ENCODE results near the gene CFL1. TPM values are rescaled to one million over a fixed set of nuclear protein-coding genes. Genes with fewer than 3 reads are reported as not detected.

CFL1 gene
- total and polyA plus RNA-seq, 2 of the 8 experiments (the other 6 are each of a cell fraction or from before 2014, with no cell fraction given): 1,252 to 1,365 TPM

DNA sequence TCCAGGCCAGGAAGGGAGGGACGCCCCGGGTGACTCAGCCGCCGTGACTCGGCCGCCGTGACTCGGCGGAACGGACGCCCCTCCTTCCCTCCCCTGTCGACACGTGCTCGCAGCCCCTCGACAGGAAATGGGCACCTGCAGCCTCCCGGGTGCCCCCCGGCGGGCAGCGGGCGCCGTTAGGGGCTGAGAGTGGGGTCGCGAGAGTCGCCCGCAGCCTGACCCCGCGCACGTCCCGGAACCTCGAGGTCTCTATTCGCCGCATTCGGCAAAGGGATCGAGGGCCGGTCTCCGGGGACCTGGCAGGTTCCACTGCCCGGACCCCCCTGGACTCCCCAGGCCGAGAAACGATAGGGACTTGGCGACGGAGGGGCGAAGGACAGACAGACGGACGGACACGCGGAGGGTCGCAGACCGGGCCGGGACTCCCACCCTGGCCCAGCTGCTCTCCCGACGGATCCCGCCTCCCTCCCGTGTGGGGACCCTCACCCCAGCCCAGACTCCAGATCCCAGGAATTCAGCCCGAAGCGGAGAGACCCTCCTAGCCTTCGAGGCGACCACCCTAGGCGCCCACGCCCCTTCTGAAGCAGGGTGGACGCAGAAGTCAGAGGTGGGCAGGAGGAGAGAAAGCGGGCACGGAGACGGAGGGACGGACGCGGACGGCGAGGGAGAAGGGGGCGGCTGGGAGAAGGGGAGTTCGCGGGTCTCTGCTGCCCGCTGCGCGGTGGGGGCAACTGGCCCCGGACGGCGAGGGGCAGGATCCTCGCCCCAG lies 41.6 kb upstream of the CFL1 start (continued):
- TF ChIP-seq, protein P1, sequence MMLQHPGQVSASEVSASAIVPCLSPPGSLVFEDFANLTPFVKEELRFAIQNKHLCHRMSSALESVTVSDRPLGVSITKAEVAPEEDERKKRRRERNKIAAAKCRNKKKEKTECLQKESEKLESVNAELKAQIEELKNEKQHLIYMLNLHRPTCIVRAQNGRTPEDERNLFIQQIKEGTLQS (IDR thresholded peaks at IDR 0.05; ENCODE audit: insufficient read depth, low read depth, low read length): no peak
- TF ChIP-seq CHD1 (IDR thresholded peaks at IDR 0.05; ENCODE audit: low read depth, low read length) (no peak), SAP30 (IDR thresholded peaks at IDR 0.05; ENCODE audit: insufficient read depth, insufficient replicate concordance, low read length) (no peak), EGR1 (IDR thresholded peaks at IDR 0.05; ENCODE audit: borderline replicate concordance, low read depth, low read length) (no peak), HDAC2 (IDR thresholded peaks at IDR 0.05; ENCODE audit: borderline replicate concordance in 1 of 2, low read depth in 2 of 2, low read length in 2 of 2) (0 out of 4 replicates have a peak, but pooled peaks of 1 of the 2 experiments have one; percentile 13)
- TF ChIP-seq, protein P2, sequence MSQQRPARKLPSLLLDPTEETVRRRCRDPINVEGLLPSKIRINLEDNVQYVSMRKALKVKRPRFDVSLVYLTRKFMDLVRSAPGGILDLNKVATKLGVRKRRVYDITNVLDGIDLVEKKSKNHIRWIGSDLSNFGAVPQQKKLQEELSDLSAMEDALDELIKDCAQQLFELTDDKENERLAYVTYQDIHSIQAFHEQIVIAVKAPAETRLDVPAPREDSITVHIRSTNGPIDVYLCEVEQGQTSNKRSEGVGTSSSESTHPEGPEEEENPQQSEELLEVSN (IDR thresholded peaks at IDR 0.05): peak; percentile 96

Measured in H1 (cell line).